IMR-90 (cell line): ENCODE data around the gene FGGY. TPM values are rescaled to one million over a fixed set of nuclear protein-coding genes. Genes with fewer than 3 reads are reported as not detected.
"Not testable (repeated sequence)": the region's sequence is repeated elsewhere in the genome, so short reads cannot be mapped to it uniquely, and the experiment has no call there.

ENCODE experiments used
- ATAC-seq: fragments of 200-7000 bp; cut with Tn5 transposase; 2 replicates; pipeline ENCODE4 v1.9.1; 2020; ENCODE audit warnings: low read depth, mild to moderate bottlenecking, moderate library complexity
- BruUV-seq: library from RNA; stranded (reverse); fragments of 400-500 nt; replicated peaks from 2 replicates; lab custom pipeline; 2021; lab: Mats Ljungman, UMichigan
- CTCF ChIA-PET: fragments of 300-600 bp; formaldehyde crosslinking; extraction: SDS; loops from one replicate; lab custom pipeline; 2021; ENCODE audit warnings: antibody characterized with exemption; lab: Yijun Ruan, JAX
- POLR2A ChIA-PET: fragments of 300-600 bp; sonication (Branson Sonifier 250); formaldehyde crosslinking; loops from one replicate; lab custom pipeline; 2022; ENCODE audit warnings: antibody characterized with exemption; ENCODE audit not compliant: unreplicated experiment; lab: Charles Lee
- DNase-seq: peaks from one replicate; pipeline ENCODE4 v3.0.0; 2013
- H2AFZ ChIP-seq: replicated peaks from 2 replicates; pipeline ENCODE3; 2013; ENCODE audit warnings: low read length, mild to moderate bottlenecking; ENCODE audit not compliant: poor library complexity
- H2AK5ac ChIP-seq: 2 replicates; pipeline ENCODE4 v1.6.1; 2013; ENCODE audit warnings: low read depth, low read length, inconsistent platforms
- H2AK9ac ChIP-seq: replicated peaks from 2 replicates; pipeline ENCODE3; 2013; ENCODE audit warnings: mild to moderate bottlenecking, low read depth, low read length, moderate library complexity; ENCODE audit not compliant: poor library complexity
- H2BK120ac ChIP-seq: 2 replicates; pipeline ENCODE4 v1.6.1; 2013; ENCODE audit warnings: low read depth, low read length, inconsistent platforms
- H2BK15ac ChIP-seq: 3 replicates; pipeline ENCODE4 v1.6.1; 2013; ENCODE audit warnings: low read depth, low read length, inconsistent platforms
- H2BK20ac ChIP-seq: 2 replicates; pipeline ENCODE4 v1.6.1; 2013; ENCODE audit warnings: low read depth, mild to moderate bottlenecking, inconsistent platforms, low read length, moderate library complexity
- H2BK5ac ChIP-seq: 2 replicates; pipeline ENCODE4 v1.6.1; 2013; ENCODE audit warnings: mild to moderate bottlenecking, low read depth, low read length, inconsistent platforms; ENCODE audit not compliant: poor library complexity, severe bottlenecking
- H3K14ac ChIP-seq: replicated peaks from 2 replicates; pipeline ENCODE4 v1.6.1; 2013; ENCODE audit warnings: low read depth, low read length, inconsistent platforms
- H3K18ac ChIP-seq: 2 replicates; pipeline ENCODE4 v1.6.1; 2013; ENCODE audit warnings: low read depth, low read length, control low read depth
- H3K23ac ChIP-seq: 2 replicates; pipeline ENCODE4 v1.6.1; 2013; ENCODE audit warnings: low read depth, low read length, inconsistent platforms
- H3K27ac ChIP-seq: 2 replicates; pipeline ENCODE4 v1.5.1; 2013; ENCODE audit warnings: mild to moderate bottlenecking, control low read depth, low read length; ENCODE audit not compliant: insufficient read depth
- H3K27me3 ChIP-seq: 2 replicates; pipeline ENCODE4 v1.6.1; 2013; ENCODE audit warnings: low read length; ENCODE audit not compliant: control insufficient read depth, insufficient read depth
- H3K36me3 ChIP-seq: 2 replicates; pipeline ENCODE4 v1.6.1; 2013; ENCODE audit warnings: low read length, mixed read lengths; ENCODE audit not compliant: control insufficient read depth, insufficient read depth
- H3K4ac ChIP-seq: 2 replicates; pipeline ENCODE4 v1.6.1; 2013; ENCODE audit warnings: low read depth, low read length, inconsistent platforms
- H3K4me1 ChIP-seq: 2 replicates; pipeline ENCODE4 v1.6.1; 2013; ENCODE audit warnings: low read length, mixed read lengths; ENCODE audit not compliant: control insufficient read depth, insufficient read depth
- H3K4me2 ChIP-seq: 2 replicates; pipeline ENCODE4 v1.6.1; 2013; ENCODE audit warnings: low read depth, mild to moderate bottlenecking, control low read depth, low read length, moderate library complexity
- H3K4me3 ChIP-seq: 2 replicates; pipeline ENCODE4 v1.5.1; 2013; ENCODE audit warnings: low read depth, mild to moderate bottlenecking, control low read depth, low read length, moderate library complexity; ENCODE audit not compliant: insufficient read depth
- H3K56ac ChIP-seq: 2 replicates; pipeline ENCODE4 v1.6.1; 2013; ENCODE audit warnings: low read length, inconsistent platforms; ENCODE audit not compliant: insufficient read depth; ENCODE audit errors: extremely low read depth
- H3K79me1 ChIP-seq, 2 experiments: 2 replicates each; pipeline ENCODE4 v1.6.1; 2013; ENCODE audit warnings: low read length in 2 of 2, inconsistent platforms in 1 of 2, low read depth in 1 of 2
- H3K9ac ChIP-seq: 2 replicates; pipeline ENCODE4 v1.6.1; 2013; ENCODE audit warnings: low read depth, low read length, control low read depth
- H3K9me1 ChIP-seq: 2 replicates; pipeline ENCODE4 v1.6.1; 2013; ENCODE audit warnings: low read length, inconsistent platforms; ENCODE audit not compliant: insufficient read depth
- H3K9me3 ChIP-seq: 2 replicates; pipeline ENCODE4 v1.6.1; 2013; ENCODE audit warnings: low read length; ENCODE audit not compliant: control insufficient read depth, insufficient read depth
- H4K20me1 ChIP-seq: 2 replicates; pipeline ENCODE4 v1.6.1; 2013; ENCODE audit warnings: low read length, inconsistent platforms; ENCODE audit not compliant: insufficient read depth
- H4K5ac ChIP-seq: 2 replicates; pipeline ENCODE4 v1.6.1; 2013; ENCODE audit warnings: mild to moderate bottlenecking, low read depth, low read length, control low read depth
- H4K8ac ChIP-seq, 2 experiments: 2 replicates each; pipeline ENCODE4 v1.6.1; 2013; ENCODE audit warnings: low read depth in 2 of 2, low read length in 2 of 2, control low read depth in 1 of 2, inconsistent platforms in 1 of 2
- H4K91ac ChIP-seq: 2 replicates; pipeline ENCODE4 v1.6.1; 2013; ENCODE audit warnings: low read depth, low read length, inconsistent platforms; ENCODE audit not compliant: insufficient read depth
- WGBS, 2 experiments: methylation state at CpG; one replicate each; pipeline versions ENCODE4 v1.1.5 to v1.1.7; 2013; ENCODE audit warnings: missing lambda C conversion rate in 2 of 2; ENCODE audit not compliant: insufficient read length in 1 of 2; ENCODE audit errors: extremely low coverage in 2 of 2; 5-methylcytosine and 5-hydroxymethylcytosine counted together
- dilution Hi-C: fragments of 300-500 bp; cut with HindIII; formaldehyde crosslinking; loops from one replicate; pipeline ENCODE4 v1.14.3; 2018; ENCODE audit warnings: low sequenced_read_pairs; ENCODE audit not compliant: unreplicated experiment
- in situ Hi-C: fragments of 300-500 bp; cut with MboI; formaldehyde crosslinking; loops from 3 replicates; pipeline ENCODE4 v1.14.3; 2019; ENCODE audit warnings: low sequenced_read_pairs, inconsistent platforms, mixed read lengths
- intact Hi-C: fragments of 100-400 bp; cut with micrococcal nuclease; formaldehyde crosslinking; loops from 2 replicates; pipeline ENCODE4 v1.10.0; 2022
- polyA plus RNA-seq, 3 experiments: library from polyadenylated mRNA; depleted of rRNA; stranded (reverse); fragments of >200 nt; gene quantifications; 2 replicates each; pipeline ENCODE4 v1.2.3, GENCODE V29; 2012; ENCODE audit warnings: low replicate concordance in 1 of 3
- total RNA-seq: library from RNA; depleted of rRNA; stranded (reverse); fragments of >200 nt; gene quantifications from 2 replicates; pipeline ENCODE4 v1.2.3, GENCODE V29; 2012

FGGY gene
- total and polyA plus RNA-seq, 2 of the 4 experiments (the other 2 are of a cell fraction): 5.6 to 14.0 TPM

DNA sequence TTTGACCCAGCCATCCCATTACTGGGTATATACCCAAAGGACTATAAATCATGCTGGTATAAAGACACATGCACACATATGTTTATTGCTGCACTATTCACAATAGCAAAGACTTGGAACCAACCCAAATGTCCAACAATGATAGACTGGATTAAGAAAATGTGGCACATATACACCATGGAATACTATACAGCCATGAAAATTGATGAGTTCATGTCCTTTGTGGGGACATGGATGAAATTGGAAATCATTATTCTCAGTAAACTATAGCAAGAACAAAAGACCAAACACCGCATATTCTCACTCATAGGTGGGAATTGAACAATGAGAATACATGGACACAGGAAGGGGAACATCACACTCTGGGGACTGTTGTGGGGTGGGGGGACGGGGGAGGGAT lies 295.5 kb downstream of the FGGY start:
- H2BK5ac ChIP-seq, DNase-seq, H3K4ac ChIP-seq, H3K9me3 ChIP-seq, H3K4me2 ChIP-seq, H2BK120ac ChIP-seq, in situ Hi-C loops, H3K18ac ChIP-seq, intact Hi-C loops, ATAC-seq, H2BK15ac ChIP-seq, H3K27ac ChIP-seq, H4K5ac ChIP-seq, H2BK20ac ChIP-seq, H2AFZ ChIP-seq, H3K27me3 ChIP-seq, H3K79me1 ChIP-seq, H4K91ac ChIP-seq, H2AK9ac ChIP-seq, H3K56ac ChIP-seq, H3K14ac ChIP-seq, H4K20me1 ChIP-seq, H3K4me3 ChIP-seq, H3K9ac ChIP-seq, CTCF ChIA-PET, H2AK5ac ChIP-seq, BruUV-seq, H4K8ac ChIP-seq, H3K36me3 ChIP-seq, dilution Hi-C loops, POLR2A ChIA-PET, H3K23ac ChIP-seq: not testable (repeated sequence)
- Histone ChIP-seq H3K4me1 (peaks cover 16% of the 10 kb centered on the region), H3K9me1 (peaks cover 11% of the 10 kb centered on the region)
- WGBS, 2 experiments: no CpG with 5 or more reads among the region's 2 CpGs
